Ascending aorta (tissue), 2 donors: ENCODE data around the gene DOCK2. TPM values are rescaled to one million over a fixed set of nuclear protein-coding genes. Genes with fewer than 3 reads are reported as not detected.

Experiments used
- DNase-seq, 2 donors: peaks; one replicate each; pipeline ENCODE4 v3.0.0-alpha.2; 2019; ENCODE audit warnings: low spot score in 2 of 2
- H3K27ac ChIP-seq, 2 donors: fragments of 200-600 bp; sonication (generic); one replicate each; pipeline ENCODE4 v1.5.1; 2016 to 2017; ENCODE audit warnings: mild to moderate bottlenecking in 1 of 2
- H3K27me3 ChIP-seq: fragments of 200-600 bp; sonication (generic); one replicate; pipeline ENCODE4 v1.5.1; 2017
- H3K36me3 ChIP-seq, 2 donors: fragments of 200-600 bp; sonication (generic); one replicate each; pipeline ENCODE4 v1.5.1; 2016
- H3K4me1 ChIP-seq, 2 donors: fragments of 200-600 bp; sonication (generic); one replicate each; pipeline ENCODE4 v1.5.1; 2016 to 2017; ENCODE audit warnings: mild to moderate bottlenecking in 1 of 2
- H3K4me3 ChIP-seq, 2 donors: fragments of 200-600 bp; sonication (generic); one replicate each; pipeline ENCODE4 v1.5.1; 2016 to 2017; ENCODE audit warnings: mild to moderate bottlenecking in 1 of 2
- H3K9me3 ChIP-seq, 2 donors: fragments of 200-600 bp; sonication (generic); one replicate each; pipeline ENCODE4 v1.5.1; 2016
- intact Hi-C: fragments of 100-400 bp; cut with DNase I; formaldehyde crosslinking; loops from one replicate; pipeline ENCODE4 v1.15.1; 2023
- total RNA-seq: library from RNA; depleted of rRNA; stranded (reverse); fragments of >200 nt; gene quantifications from one replicate; pipeline ENCODE4 v1.1.0, GENCODE V29; 2016
- TF ChIP-seq, protein P1 (sequence below), 3 experiments: fragments of 200-600 bp in 2 of 3; fragments of 450-650 bp in 1 of 3; sonication (generic) in 2 of 3; IDR thresholded peaks; one replicate each; pipeline ENCODE4 v1.5.1; 2016 to 2019; ENCODE audit warnings: antibody characterized with exemption in 3 of 3, mild to moderate bottlenecking in 1 of 3, moderate library complexity in 1 of 3

DOCK2 gene
- total RNA-seq, 1 donor from 2014 or later = 33.1 TPM

DNA sequence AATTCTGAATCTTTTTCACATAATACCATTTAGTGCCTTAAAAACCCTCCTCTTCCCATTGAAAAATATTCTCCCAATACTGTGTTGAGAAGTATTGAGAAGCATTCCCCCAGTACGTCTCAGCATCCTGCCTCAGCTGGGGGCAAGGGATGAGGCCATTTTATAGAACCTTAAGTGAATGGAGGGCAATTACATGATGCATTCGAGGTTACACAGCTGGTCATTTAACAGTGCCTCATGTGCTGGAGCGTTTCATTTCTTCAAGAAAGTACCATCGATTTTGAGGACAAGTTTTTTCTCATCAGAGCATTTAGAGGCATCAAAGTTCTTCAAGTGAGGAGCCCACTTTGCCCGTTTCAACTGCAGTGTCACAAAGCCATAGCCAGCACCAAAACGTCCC, 135.6 kb downstream of the DOCK2 start:
- intact Hi-C loops = no loop called here
- Histone ChIP-seq H3K27ac (no peak overlapping the region), H3K36me3 (no peaks in the 10 kb centered on the region), H3K9me3 (no peaks in the 10 kb centered on the region), H3K27me3 (no peaks in the 10 kb centered on the region), H3K4me3 (no peak overlapping the region), H3K4me1 (no peaks in the 10 kb centered on the region)
- TF ChIP-seq, protein P1, sequence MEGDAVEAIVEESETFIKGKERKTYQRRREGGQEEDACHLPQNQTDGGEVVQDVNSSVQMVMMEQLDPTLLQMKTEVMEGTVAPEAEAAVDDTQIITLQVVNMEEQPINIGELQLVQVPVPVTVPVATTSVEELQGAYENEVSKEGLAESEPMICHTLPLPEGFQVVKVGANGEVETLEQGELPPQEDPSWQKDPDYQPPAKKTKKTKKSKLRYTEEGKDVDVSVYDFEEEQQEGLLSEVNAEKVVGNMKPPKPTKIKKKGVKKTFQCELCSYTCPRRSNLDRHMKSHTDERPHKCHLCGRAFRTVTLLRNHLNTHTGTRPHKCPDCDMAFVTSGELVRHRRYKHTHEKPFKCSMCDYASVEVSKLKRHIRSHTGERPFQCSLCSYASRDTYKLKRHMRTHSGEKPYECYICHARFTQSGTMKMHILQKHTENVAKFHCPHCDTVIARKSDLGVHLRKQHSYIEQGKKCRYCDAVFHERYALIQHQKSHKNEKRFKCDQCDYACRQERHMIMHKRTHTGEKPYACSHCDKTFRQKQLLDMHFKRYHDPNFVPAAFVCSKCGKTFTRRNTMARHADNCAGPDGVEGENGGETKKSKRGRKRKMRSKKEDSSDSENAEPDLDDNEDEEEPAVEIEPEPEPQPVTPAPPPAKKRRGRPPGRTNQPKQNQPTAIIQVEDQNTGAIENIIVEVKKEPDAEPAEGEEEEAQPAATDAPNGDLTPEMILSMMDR (IDR thresholded peaks at IDR 0.05) = no peak
- DNase-seq = no peak

DNA sequence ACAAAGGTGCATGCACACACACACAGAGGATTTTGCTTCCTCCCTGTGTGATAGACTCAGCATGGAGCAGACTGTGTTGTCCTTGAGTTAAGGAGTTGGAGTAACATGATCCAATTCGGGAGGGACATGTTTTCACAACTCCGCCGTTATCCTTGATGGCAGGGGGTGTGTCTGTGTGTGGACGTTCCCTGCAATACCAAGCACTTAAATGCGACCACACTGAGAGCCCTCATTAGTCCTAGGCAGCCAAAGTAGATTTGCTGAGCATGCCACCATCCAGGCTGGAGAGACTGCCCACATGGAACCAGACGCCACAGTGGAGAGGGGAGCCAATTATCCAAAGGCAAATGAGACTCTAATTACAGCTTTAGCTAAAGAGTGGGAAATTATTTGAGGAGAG, 140.1 kb downstream of the DOCK2 start:
- Histone ChIP-seq H3K27me3 (no peaks in the 10 kb centered on the region), H3K27ac (no peak overlapping the region), H3K4me1 (no peaks in the 10 kb centered on the region), H3K4me3 (no peak overlapping the region), H3K36me3 (no peaks in the 10 kb centered on the region), H3K9me3 (no peaks in the 10 kb centered on the region)
- TF ChIP-seq, protein P1 (IDR thresholded peaks at IDR 0.05) = no peak
- DNase-seq = no peak
- intact Hi-C loops = no loop called here

DNA sequence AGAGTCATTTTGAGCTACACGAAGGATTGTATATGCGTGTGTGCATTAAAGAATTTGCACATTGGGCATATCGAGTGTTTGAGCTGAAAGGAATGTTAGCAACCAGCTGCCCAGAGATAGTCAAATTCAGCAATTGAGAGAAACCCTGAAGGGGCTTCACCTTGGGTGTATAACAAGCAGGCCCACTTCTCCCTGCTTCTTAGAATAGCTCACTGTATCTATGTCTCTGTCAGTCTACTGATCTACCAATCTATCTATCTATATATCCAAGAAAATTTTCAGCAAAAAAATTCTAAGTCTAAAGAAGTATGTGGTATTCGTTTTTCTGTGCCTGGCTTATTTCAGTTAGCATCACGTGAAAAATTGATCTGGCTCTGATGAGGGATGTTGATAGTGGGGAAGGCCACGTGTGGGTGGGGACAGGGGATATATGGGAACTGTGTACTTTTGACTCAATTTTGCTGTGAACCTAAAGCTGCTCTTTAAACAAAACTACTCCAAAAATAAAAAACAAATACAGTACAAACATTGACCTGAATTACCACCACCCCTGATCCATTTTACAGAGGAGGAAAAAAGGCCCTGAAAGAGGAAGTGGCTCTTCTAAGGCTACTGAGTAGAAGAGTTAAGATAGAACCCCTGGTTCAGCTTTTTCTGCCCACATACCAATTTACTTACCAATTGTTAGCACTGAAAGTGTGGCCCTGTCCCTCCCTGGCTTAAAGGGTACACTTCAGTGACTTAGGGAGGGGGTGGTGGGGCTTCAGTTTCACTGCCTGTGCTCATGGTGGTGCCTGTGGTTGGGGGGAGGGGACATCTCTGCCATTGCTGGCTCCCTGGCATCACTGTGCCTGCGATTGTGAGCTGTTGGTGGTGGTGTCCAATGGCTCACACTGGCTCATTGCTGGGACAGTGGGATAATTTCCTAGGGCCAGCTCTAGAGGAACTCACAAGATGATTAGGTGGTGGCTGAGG, 141.8 kb downstream of the DOCK2 start:
- intact Hi-C loops = no loop called here
- H3K27me3 ChIP-seq = no peaks in the 10 kb centered on the region
- no peaks in the 10 kb centered on the region for H3K4me1 ChIP-seq
- no peaks in the 10 kb centered on the region for H3K9me3 ChIP-seq
- TF ChIP-seq, protein P1 (IDR thresholded peaks at IDR 0.05) = no peak
- H3K27ac ChIP-seq = no peak overlapping the region
- H3K4me3 ChIP-seq = no peak overlapping the region
- DNase-seq = no peak
- H3K36me3 ChIP-seq = no peaks in the 10 kb centered on the region

DNA sequence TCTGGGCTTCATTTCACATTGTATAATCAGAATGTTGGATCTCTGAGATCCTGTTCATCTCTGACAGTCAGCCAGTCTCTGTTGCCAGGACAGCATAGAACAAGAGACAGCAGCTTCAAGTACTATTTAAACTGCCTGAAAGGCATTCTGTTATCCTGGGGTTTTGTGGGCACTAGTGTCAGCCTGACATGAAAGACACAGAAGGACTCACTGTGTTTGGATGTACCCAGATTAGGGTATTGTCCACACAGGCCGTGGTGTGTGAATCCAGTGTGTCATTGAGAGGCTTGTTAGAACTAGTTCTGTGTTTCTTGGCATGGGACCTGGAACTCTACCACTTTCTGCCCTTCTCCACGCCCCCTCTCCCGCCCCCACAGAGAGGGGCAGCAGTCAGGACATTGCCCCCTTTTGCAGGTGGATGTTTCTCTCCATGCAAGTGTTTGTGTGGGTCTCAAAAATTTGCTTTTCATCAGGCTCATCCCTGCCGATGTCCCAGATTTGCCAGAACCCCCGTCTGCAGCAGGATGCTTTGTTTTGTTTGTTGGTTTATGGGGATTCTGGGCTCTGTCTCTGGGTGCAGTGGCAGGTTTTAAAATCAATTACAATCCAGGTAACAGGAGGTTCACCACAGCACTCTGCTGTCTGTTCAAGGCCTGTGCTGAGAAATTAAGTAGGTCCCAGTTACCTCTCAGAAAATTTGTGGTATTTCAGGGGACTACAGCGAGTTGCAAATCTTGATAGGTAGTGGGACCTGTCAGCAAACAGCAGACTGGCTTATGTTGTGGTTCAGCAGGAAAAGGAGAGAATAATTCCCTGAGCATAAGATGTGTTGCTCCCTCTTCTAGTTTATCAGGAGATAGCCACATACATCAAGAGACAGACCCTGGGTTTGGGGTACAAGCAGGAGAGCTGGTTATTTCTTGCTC, 144.6 kb downstream of the DOCK2 start:
- H3K9me3 ChIP-seq = no peaks in the 10 kb centered on the region
- no peak overlapping the region for H3K4me3 ChIP-seq
- intact Hi-C loops = no loop called here
- no peak for DNase-seq
- TF ChIP-seq, protein P1 (IDR thresholded peaks at IDR 0.05) = no peak
- no peak overlapping the region for H3K27ac ChIP-seq
- H3K4me1 ChIP-seq = no peaks in the 10 kb centered on the region
- no peaks in the 10 kb centered on the region for H3K36me3 ChIP-seq
- no peaks in the 10 kb centered on the region for H3K27me3 ChIP-seq

DNA sequence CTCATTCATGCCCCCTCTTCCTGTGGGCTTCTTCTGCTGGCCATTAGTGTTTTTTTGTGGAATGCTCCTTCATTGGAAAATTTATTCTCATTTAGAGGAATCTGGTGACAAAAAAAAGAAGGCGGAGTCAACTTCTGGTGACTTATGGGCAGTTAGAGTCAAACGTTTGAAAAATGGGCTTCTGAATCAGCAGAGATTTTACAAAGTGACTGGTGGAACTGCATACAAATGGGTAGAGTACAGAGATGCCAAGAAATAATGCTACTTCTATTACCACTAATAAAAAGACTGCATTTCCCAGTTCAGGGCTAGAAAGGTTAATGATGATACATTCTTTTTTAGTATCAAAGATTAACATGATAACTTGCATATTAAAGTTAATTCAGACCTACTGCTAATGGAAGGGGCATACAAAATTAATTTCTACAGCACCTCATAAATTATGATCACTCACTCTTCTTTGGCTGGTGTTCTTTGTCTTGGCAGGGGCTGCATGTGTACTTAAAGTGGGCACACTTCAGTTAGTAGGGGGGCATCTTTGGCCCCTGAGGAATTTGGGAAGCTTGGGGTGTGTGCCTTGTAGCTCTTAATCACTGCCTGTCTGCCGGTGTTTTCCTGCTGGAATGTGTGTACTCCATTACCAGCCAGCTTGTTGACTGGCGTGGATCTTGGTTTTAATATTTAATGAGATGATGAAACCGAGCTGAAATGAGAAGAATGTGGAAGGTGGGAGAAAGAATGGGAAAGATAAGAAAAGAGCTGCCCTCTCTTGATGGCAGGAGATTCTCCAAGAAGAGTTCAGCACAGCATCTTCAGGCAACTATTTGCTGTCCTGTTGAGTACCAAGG, 148.9 kb downstream of the DOCK2 start:
- TF ChIP-seq, protein P1 (IDR thresholded peaks at IDR 0.05) = no peak
- H3K27me3 ChIP-seq = no peaks in the 10 kb centered on the region
- H3K36me3 ChIP-seq = no peaks in the 10 kb centered on the region
- no peak for DNase-seq
- H3K27ac ChIP-seq = no peak overlapping the region
- H3K4me3 ChIP-seq = no peak overlapping the region
- H3K4me1 ChIP-seq = no peaks in the 10 kb centered on the region
- intact Hi-C loops = no loop called here
- no peaks in the 10 kb centered on the region for H3K9me3 ChIP-seq
